Globus pallidus (tissue), 1 donor: Measurements from ENCODE around the gene GSTA5.
"Not testable (repeated sequence)": the region's sequence is repeated elsewhere in the genome, so short reads cannot be mapped to it uniquely, and the experiment has no call there.

Source experiments
- DNase-seq: peaks from one replicate; pipeline ENCODE4 v3.0.0-alpha.2; 2015; ENCODE audit warnings: low spot score

Gene GSTA5

DNA sequence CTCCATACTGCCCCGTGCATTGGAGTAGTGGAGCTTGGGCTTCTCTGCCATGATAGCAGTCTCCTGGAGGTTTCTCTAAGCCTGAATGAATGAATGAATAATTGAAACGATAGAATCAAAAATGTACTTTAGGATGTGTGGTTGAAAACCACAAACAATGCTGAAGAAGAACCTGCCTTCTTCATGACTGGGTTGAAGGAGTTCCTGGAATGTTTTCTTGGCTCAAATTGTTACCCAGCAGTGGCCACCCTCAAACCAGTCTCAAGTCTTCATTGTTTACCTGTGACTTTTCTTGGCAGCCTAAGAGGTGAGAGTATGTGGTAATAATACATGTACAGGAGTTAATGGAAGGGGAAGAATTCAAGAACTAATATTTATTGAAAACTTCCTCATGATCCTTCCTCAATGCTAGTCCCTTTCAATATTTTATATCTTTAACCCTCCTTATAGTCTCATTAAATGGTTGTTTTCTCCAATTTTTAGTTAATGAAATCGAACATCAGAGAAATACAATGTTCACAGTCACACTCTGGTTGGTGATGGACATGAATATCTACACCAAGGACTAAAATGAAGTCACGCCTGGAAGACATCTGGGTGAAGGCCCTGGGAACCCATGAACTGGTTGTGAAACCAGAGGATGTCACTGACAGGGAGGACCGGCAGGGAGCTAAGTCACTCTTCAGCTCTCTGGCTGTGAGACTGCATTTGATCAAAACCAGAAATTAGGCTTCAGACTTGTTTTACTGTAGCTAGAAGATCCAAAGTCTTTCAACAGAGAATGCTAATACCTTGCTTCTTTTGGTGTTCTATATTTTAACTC is at the start of gene GSTA5:
TSS of gene GSTA5 (minus strand) at position 51 of the 823 bp plus-strand sequence.
- DNase-seq = no peak

DNA sequence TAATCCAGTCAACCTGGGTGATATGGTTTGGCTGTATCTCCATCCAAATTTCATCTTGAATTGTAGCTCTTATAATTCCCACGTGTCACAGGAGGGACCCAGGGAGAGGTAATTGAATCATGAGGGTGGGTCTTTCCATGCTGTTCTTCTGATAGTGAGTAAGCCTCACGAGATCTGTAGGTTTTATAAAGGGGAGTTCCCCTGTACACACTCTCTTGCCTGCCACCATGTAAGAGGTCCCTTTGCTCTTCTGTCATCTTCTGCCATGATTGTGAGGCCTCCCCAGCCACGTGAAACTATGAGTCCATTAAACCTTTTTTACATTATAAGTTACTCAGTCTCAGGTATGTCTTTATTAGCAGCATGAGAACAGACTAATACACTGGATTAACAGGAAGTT is 49.4 kb upstream of the GSTA5 start:
- no peak for DNase-seq

DNA sequence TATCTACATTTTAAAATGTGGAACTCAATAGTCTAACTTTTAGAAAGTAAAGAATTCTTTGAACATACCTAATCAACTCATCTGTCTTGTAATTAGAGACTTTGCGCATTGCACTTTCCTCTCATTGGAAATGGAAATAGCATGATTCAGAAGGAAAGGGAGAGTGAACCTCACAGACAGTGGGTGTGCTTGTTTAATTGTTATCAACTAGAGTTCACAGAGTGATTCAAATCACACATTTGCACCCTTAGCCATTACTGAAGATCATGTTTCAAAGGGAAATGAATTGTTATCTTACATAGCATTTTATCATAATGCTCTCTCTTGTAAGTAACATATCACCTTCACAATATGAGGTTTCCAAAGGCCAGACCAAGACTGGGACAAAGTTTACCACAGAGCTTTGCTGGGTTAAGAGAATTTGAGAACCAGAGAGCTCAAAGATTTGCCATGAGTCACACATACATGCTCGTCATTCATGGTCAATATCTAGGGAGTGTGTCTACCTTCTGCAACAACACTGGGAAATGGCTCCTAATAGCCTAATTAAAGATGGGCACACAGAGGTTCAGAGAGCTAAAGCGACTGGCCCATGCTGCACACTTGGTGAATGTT is 47.4 kb upstream of the GSTA5 start:
- no peak for DNase-seq

DNA sequence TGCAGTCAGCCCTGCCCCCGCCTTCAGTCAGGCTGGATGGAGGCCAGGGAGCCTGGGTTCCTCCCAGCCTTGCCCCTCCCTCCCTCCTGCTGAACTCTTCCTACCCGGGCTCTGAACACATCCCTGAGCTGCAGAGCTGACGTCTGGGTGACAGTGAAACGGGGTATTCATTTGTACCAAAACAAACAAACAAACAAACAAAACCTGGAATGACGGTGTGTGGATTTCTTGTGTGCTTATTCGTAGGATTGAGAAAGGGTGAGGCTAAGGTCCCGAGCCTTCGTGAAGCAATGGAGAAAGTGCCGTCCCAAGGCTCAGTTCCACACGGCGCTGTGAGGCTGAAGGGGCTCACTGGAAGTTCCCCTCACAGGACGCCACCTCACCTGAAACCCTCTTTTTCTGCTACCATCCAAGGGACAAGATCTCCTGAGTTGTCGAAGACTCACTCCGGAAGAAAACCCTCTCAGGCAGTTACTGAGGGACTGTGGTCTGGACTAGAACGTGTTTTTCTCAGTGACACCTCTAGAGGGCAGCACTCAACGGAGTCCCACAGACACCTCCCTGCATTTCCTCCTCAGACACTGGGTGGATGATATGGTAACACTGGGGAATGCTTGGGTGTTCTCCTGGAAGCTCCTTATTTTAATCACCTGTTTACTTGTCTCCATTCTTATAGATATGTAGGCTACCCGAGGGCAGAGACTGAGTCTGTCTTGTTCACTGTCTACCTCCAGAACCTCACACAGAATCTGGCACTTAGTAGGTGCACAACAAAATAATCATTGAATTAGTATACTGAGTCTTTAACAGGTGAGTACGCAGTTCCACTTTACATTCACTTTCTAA is 41.6 kb upstream of the GSTA5 start:
- DNase-seq = peak; percentile 69

DNA sequence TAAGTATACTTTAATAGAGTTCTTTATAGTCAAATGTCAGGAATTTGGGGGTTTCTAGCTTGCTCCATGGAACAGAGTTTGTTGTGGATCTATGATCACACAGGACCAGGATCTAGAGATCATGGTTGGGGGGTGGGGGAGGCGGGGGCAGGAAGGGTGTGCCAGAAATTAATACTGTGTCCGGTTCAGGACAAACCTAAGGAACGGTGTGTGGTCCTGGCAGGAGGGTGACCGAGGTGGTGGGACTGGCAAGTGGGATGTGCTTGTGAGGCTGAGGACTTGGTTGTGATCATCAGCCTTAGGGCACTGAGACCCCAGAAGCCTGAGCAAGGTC is 41.0 kb upstream of the GSTA5 start:
- DNase-seq = no peak

DNA sequence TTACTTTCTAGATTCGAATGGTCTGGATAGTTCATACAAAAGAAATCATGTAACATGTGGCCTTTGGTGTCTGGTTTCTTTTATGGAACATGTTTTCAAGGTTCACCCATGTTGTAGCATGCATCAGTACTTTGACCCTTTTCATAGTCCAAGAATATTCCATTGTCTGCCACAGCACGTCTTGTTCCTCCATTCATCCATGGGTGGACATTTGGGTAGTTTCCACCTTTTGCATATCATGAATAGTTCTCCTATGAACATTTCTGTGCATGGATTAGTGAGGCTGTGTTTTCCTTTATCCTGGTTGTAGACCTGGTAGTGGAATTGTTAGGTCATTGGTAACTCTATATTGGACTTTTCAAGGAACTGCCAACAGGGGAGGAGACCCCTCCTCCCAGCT is 37.2 kb upstream of the GSTA5 start:
- DNase-seq = no peak

DNA sequence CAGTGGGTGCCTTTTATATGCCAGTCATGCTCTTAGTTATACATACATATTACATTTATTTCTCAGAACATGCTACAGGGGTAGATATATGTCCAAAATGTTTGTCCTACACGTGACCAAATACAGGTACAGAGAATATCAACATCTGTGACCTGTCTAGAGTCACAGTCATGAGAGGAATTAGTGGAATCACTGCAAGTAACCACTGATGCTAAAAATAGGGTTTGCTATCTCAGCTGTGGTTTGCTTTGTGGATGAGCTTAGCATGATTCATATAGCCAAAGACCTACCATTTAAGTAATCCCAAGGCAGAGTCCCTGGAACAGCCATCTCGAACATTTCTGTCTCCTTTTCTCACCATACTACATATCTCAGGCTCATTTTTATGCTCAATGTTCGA is 36.6 kb upstream of the GSTA5 start:
- no peak for DNase-seq

DNA sequence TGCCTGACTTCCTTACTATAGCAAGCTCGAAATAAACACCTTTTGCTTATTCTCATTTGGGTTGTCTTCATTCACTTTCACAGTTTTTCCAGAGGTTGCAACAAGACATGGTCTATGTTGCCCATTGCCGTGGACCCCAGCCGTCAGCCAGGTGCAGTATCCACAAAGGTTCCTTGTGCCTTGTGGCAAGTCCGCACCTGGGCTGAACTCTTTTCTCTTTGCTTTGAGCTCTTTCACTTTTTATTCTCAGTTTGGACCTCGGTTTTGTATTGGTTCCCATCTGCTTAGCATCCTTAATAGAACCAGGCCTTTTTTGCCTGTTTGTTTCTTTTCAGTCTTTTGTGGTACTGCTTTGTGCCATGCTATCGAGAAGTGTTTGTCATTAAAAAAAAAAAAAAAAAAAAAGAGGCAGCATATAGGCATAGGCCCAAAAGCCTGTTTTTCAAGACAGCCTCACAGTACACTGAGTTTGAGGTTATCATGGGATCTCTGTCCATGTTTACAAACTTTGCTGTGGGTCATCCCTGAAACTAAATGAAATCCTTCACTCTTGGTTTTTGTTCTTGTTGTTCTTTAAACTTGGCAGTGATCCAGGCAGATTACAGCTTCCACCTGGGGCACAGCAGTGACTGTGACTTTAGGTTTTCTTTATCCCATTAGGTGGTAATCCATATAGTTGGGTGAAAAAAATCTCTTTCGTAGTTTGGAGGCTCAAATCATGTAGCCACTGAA is 35.6 kb upstream of the GSTA5 start:
- DNase-seq = no peak

DNA sequence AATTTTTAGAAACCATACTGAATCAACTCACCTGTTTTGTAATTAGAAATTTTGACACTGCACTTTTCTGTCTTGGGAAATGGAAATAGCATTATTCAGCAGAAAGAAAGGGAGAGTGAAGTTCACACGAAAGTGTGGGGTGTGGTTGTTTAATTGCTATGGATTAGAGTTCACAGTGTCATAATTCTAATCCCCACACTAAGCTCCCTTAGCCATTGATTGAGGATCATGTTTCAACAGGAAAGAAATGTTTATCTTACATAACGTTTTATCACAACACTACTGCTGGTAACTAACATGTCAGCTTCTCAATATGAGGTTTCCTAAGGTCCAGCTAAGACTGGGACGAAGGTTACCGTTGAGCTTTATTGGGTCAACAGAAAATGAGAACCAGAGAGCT is 31.4 kb upstream of the GSTA5 start:
- DNase-seq = no peak

DNA sequence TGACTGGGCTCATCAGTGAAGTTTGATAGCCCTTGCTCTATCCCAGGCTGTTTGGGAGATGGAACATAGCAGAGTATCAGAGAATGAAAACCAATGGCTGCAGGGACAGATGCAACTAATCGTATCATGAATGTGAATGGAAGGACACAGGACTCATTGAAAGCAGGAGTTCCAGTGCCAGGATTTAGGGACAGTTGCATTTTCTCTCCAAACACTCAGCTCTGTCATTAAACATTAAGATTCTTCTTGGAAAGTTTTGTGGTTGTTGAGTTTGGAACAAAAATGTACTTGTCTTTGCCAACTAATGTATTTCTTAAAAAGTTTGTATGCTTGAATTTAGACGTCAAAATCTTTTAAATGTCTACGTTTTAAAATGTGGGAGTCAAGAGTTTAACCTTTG is 31.0 kb upstream of the GSTA5 start:
- DNase-seq = no peak

DNA sequence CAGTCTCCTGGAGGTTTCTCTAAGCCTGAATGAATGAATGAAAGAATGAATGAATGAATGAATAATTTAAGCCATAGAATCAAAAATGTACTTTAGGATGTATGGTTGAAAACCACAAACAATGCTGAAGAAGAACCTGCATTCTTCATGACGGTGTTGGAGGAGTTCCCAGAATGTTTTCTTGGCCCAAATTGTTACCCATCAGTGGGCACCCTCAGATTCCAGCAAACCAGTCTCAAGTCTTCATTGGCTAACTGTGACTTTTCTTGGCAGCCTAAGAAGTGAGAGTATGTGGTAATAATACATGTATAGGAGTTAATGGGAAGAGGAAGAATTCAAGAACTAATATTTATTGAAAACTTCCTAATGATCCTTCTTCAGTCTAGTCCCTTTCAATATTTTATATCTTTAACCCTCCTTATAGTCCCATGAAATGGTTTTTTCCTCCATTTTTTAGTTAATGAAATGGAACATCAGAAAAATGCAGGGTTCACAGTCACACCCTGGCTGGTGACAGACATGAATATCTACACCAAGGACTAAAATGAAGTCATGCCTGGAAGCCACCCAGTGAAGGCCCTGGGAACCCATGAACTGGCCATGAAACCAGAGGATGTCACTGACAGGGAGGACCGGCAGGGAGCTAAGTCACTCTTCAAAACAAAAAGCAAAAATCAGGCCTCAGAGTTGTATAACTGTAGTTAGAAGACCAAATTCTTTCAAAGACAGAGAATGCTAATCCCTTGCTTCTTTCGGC is 29.9 kb upstream of the GSTA5 start:
- not testable (repeated sequence) for DNase-seq

DNA sequence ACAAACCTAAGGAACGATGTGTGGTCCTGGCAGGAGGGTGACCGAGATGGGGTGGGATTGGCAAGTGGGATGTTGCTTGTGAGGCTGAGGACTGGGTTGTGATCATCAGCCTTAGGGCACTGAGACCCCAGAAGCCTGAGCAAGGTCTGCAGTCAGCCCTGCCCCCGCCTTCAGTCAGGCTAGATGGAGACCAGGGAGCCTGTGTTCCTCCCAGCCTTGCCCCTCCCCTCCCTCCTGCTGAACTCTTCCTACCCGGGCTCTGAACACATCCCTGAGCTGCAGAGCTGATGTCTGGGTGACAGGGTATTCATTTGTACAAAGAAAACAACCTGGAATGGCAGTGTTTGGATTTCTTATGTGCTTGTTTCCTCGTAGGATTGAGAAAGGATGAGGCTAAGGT is 28.3 kb upstream of the GSTA5 start:
- not testable (repeated sequence) for DNase-seq

DNA sequence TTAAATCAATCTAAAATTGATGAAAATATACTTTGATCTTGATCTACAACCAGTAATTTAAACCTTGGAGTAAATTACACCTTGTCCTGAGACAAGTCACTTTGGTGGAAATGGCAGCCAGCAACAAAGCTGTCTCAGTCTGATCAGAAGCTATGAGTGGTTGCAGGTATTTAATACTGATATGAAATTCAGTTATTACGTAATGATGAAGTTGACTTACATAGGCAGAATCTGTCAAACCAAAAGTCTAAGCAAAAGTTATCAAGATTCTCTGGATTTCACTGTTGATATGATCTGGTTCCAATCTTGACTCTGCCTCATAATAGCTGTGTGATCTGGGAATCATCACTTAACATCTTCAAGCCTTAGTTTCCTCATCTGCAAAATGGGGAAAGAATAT is 27.6 kb upstream of the GSTA5 start:
- DNase-seq = no peak

DNA sequence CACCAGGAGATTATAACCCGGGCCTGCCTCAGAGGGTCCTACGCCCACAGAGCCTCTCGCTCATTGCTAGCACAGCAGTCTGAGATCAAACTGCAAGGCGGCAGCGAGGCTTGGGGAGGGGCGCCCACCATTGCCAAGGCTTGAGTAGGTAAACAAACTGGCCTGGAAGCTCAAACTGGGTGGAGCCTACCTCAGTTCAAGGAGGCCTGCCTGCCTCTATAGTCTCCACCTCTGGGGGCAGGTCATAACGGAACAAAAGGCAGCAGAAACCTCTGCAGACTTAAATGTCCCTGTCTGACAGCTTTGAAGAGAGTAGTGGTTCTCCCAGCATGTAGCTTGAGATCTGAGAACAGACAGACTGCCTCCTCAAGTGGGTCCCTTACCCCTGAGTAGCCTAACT is 20.5 kb upstream of the GSTA5 start:
- DNase-seq = not testable (repeated sequence)

DNA sequence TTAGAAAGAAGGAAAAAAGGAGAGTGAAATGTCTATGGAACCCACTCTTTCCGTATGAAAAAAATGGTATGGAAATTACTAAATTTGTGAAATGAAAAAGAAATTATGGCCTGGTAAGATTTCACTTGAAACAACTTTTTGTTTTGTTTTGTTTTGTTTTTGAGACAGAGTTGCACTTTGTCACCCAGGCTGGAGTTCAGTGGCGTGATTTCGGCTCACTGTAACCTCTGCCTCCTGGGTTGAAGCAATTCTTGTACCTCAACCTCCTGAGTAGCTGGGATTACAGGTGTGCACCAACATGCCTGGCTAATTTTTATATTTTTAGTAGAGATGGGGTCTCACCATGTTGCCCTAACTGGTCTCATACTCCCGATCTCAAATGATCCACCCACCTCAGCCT is 17.8 kb upstream of the GSTA5 start:
- no peak for DNase-seq

DNA sequence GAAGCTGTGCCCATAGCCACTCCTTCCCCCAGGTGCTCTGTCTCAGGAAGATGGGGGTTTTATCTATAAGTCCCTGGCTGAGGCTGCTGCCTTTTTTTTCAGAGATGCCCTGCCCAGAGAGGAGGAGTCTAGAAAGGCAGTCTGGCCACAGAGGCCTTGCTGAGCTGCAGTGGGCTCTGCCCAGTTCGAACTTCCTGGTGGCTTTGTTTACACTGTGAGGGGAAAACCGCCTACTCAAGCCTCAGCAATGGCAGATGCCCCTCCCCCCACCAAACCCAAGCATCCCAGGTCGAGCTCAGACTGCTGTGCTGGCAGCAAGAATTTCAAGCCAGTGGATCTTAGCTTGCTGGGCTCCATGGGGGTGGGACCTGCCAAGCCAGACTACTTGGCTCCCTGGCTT is 15.5 kb upstream of the GSTA5 start:
- not testable (repeated sequence) for DNase-seq

DNA sequence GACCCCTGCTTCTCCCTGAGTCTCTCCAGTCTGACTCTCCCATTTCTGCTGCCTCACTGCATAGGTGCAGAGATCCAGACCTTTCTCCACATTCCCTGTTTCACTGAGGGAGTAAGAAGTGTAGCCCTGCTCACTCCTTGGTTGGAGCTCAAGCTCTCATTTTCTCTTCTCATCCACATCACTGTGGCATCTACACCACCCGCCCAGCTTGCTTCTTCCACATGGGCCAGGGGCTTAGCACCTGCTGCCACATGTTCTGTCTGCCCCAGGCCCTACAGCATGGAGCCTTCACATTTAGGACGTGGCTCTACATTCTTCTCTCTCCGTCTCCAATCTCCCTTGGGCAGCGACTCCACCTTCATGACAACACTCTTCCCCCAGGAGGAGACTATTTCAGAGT is 8.5 kb upstream of the GSTA5 start:
- no peak for DNase-seq

DNA sequence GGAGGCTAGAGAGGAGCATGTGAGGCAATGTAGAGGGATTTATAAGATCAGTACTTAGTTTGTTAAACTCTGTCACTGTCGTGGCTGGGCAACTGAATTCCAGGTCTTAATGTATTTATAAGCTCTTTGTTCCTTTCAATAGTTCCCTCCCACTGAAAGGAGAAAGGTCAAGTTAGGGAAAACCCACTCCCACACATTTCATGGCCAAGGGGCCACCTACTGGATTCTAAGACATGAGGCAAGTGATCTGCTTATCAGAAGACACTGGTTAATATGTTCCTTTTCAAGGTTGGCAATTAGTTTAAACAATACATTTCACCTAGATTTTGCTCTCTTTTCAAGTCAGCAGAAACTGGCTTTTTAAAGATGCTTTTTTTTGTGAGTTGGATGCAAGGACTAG is 5.4 kb upstream of the GSTA5 start:
- no peak for DNase-seq

DNA sequence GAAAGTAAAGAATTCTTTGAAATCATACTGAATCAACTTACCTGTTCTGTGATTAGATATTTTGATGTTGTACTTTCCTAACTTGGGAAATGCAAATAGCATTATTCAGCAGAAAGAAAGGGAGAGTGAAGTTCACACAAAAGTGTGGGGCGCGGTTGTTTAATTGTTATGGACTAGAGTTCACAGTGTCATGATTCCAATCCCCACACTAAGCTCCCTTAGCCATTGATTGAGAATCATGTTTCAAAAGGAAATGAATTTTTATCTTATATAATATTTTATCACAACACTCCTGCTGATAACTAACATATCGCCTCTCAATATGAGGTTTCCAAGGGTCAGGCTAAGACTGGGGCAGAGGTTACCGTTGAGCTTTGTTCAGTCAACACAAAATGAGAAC is 3.0 kb upstream of the GSTA5 start:
- DNase-seq = no peak

DNA sequence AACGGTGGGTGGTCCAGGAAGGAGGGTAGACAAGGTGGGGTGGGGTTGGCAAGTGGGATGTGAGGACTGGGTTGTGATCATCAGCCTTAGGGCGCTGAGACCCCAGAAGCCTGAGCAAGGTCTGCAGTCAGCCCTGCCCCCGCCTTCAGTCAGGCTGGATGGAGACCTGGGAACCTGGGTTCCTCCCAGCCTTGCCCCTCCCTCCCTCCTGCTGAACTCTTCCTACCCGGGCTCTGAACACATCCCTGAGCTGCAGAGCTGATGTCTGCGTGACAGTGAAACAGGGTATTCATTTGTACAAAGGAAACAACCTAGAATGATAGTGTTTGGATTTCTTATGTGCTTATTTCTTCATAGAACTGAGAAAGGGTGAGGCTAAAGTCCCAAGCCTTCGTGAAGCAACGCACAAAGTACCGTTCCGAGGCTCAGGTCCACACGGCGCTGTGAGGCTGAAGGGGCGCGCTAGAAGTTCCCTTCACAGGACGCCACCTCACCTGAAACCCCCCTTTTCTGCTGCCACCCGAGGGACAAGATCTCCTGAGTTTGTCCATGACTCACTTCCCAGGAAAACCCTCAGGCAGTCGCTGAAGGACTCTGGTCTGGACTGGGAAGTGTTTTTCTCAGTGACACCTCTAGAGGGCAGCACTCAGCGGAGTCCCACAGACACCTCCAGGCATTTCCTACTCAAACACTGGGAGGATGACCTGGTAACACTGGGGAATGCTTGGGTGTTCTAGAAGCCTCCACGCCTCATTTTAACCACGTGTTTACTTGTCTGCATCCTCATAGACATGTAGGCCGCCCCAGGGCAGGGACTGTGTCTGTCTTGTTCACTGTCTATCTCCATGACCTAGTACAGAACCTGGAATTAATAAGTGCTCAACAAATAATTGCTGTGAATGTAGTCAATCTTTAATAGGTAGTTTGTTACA is 1.2 kb downstream of the GSTA5 start:
- peak; percentile 33 for DNase-seq
